Psoas muscle (tissue), 8 donors: Measurements from ENCODE around the gene EGLN2. TPM values are rescaled to one million over a fixed set of nuclear protein-coding genes. Genes with fewer than 3 reads are reported as not detected.

Source experiments
- ATAC-seq, 4 donors: fragments of 200-7000 bp; cut with Tn5 transposase; one replicate each; pipeline ENCODE4 v1.9.1; 2020; ENCODE audit warnings: moderate library complexity in 3 of 4, mild to moderate bottlenecking in 2 of 4
- DNase-seq, 2 donors: peaks; one replicate each; pipeline ENCODE4 v3.0.0-alpha.2; 2020
- H3K27ac ChIP-seq: fragments of 200-600 bp; one replicate; pipeline ENCODE4 v1.8.0; 2022
- H3K27me3 ChIP-seq, 3 donors: fragments of 200-600 bp in 1 of 3; one replicate each; pipeline versions ENCODE4 v1.6.1 to v1.8.0; 2013 to 2022; ENCODE audit warnings: low read length in 2 of 3, mild to moderate bottlenecking in 2 of 3, moderate library complexity in 1 of 3; ENCODE audit not compliant: insufficient read depth in 3 of 3
- H3K36me3 ChIP-seq, 2 donors: fragments of 200-600 bp in 1 of 2; one replicate each; pipeline versions ENCODE4 v1.6.1 to v1.8.0; 2013 to 2022; ENCODE audit warnings: low read depth in 1 of 2, mild to moderate bottlenecking in 1 of 2, moderate library complexity in 1 of 2; ENCODE audit not compliant: insufficient read depth in 1 of 2
- H3K4me1 ChIP-seq: fragments of 200-600 bp; one replicate; pipeline ENCODE4 v1.8.0; 2022
- H3K4me3 ChIP-seq: fragments of 200-600 bp; one replicate; pipeline ENCODE4 v1.8.0; 2022; ENCODE audit warnings: mild to moderate bottlenecking
- H3K9me3 ChIP-seq: fragments of 200-600 bp; one replicate; pipeline ENCODE4 v1.8.0; 2022
- CTCF ChIP-seq: fragments of 200-600 bp; IDR thresholded peaks from one replicate; pipeline ENCODE4 v1.8.0; 2022; ENCODE audit warnings: antibody characterized with exemption
- WGBS, 3 donors: extraction: QIAGEN DNeasy Blood & Tissue Kit; methylation state at CpG; one replicate each; pipeline versions ENCODE4 v1.1.6 to v1.1.7; 2013; 5-methylcytosine and 5-hydroxymethylcytosine counted together
- intact Hi-C, 2 donors: fragments of 100-400 bp; cut with DNase I; formaldehyde crosslinking; loops; one replicate each; pipeline versions ENCODE4 v1.11.0 to v1.14.2; 2022
- polyA plus RNA-seq, 3 donors: library from polyadenylated mRNA; stranded (reverse); fragments of 200-250 nt; gene quantifications; one replicate each; pipeline ENCODE4 v1.2.3, GENCODE V29; 2013
- total RNA-seq, 4 donors: library from RNA; stranded (reverse); fragmentation: NEBNext Ultra II Directional in 2 of 4; extraction: Animal tissue kit (Norgen Biotek cat#: 25700) in 2 of 4; gene quantifications; one replicate each; pipeline versions ENCODE4 v1.2.1 to v1.2.4, GENCODE V29; 2021 to 2023
- donor health status: healthy with polysubstance abuse.
- donor health status: DM: no; HTN: no; CAD: no; lungs with moderate emphysema.
- donor health status: Bipolar disorder and iron deficiency.
- donor health status: healthy.
- donor health status: DM: yes; HTN: yes; CAD: no.
- donor health status: DM: no; HTN: no; CAD: no.
- donor health status: DM: no; HTN: no; CAD: no.
- donor health status: DM: yes; HTN: yes; CAD: no.

Gene EGLN2
- total and polyA plus RNA-seq, 7 donors = 34.9 to 67.6 (median 42.9) TPM

GRCh38 chr19:40791349-40791748 is 7.6 kb upstream of the EGLN2 start:
- H3K27ac ChIP-seq = no peak overlapping the region
- intact Hi-C loops = no loop called here
- H3K4me3 ChIP-seq = no peak overlapping the region
- ATAC-seq (peak in 1 of 4 donors; percentile 26), DNase-seq (no peak)
- H3K4me1 ChIP-seq = no peaks in the 10 kb centered on the region
- H3K27me3 ChIP-seq = no peaks in the 10 kb centered on the region
- peaks cover 0 to 11% of the 10 kb centered on the region in 2 donors for H3K36me3 ChIP-seq
- WGBS, 3 donors = 63 to 96% (median 90%) methylated on average over 7 of the region's 7 CpGs
- TF ChIP-seq CTCF = no peak
- H3K9me3 ChIP-seq = no peaks in the 10 kb centered on the region

- DNase-seq = no peak
- TF ChIP-seq CTCF = no peak
- Histone ChIP-seq H3K27me3 (no peaks in the 10 kb centered on the region), H3K9me3 (no peaks in the 10 kb centered on the region), H3K27ac (no peak overlapping the region), H3K4me1 (no peaks in the 10 kb centered on the region), H3K36me3 (peaks cover 0 to 5% of the 10 kb centered on the region in 2 donors), H3K4me3 (no peak overlapping the region)
- ATAC-seq = no peak
- intact Hi-C loops = no loop called here
- 75 to 77% (median 76%) methylated on average over 3 of the region's 3 CpGs for WGBS, 3 donors
These were observed 7.0 kb upstream of the EGLN2 start for GRCh38 chr19:40791996-40792395.

GRCh38 chr19:40797166-40797962 is 1.6 kb upstream of the EGLN2 start:
- WGBS, 3 donors = 93 to 96% (median 94%) methylated on average over 14 of the region's 14 CpGs
- ATAC-seq (no peak), DNase-seq (no peak)
- TF ChIP-seq CTCF = no peak
- Histone ChIP-seq H3K4me1 (peaks cover 24% of the 10 kb centered on the region), H3K27ac (no peak overlapping the region), H3K36me3 (peaks cover 0 to 14% of the 10 kb centered on the region in 2 donors), H3K27me3 (no peaks in the 10 kb centered on the region), H3K4me3 (no peak overlapping the region), H3K9me3 (no peaks in the 10 kb centered on the region)
- intact Hi-C loops = loop anchor here in 1 of 2 donors (5.0 kb wide), 1 partner anchor 45 kb away; the partner anchor contains the start of genes ACTMAP and SNRPA

- Histone ChIP-seq H3K27ac (peak overlapping the region; percentile 89), H3K4me1 (peaks cover 31% of the 10 kb centered on the region), H3K9me3 (no peaks in the 10 kb centered on the region), H3K27me3 (no peaks in the 10 kb centered on the region), H3K36me3 (peaks cover 0 to 14% of the 10 kb centered on the region in 2 donors), H3K4me3 (peak overlapping the region; percentile 95)
- ATAC-seq = peak; percentile 21 to 52 (median 50)
- intact Hi-C loops = loop anchor here in 1 of 2 donors (1.0 to 5.0 kb wide), 2 partner anchors 20 to 46 kb away; partner anchors contain the start of genes ACTMAP, RAB4B and SNRPA
- WGBS, 3 donors = 10 to 18% (median 12%) methylated on average over 27 to 28 of the region's 28 CpGs
- peak; percentile 68 to 81 for DNase-seq
- TF ChIP-seq CTCF = peak; percentile 26
These were observed 868 bp upstream of the EGLN2 start for GRCh38 chr19:40797963-40798682.
